ENCODE data around the gene C19orf25. TPM values are rescaled to one million over a fixed set of nuclear protein-coding genes. Genes with fewer than 3 reads are reported as not detected.

Gene C19orf25
- total and polyA plus RNA-seq, 2 of the 13 experiments (the other 11 are each of a cell fraction or from before 2014, with no cell fraction given), result 14.2 to 32.4 TPM

GRCh38 chr19:1503089-1503924 is 24.3 kb upstream of the C19orf25 start (continued):
- TF ChIP-seq ZNF556 (CRISPR knock-in tag; IDR thresholded peaks at IDR 0.05; ENCODE audit: borderline replicate concordance) (no peak), GTF3A (CRISPR knock-in tag; conservative IDR thresholded peaks at IDR 0.05) (no peak), NCOA1 (CRISPR knock-in tag; IDR thresholded peaks at IDR 0.05) (0 out of 2 replicates have a peak, but pooled peaks have one; percentile 39), NFIC (IDR thresholded peaks at IDR 0.05; ENCODE audit: low read length) (no peak), FOXC1 (CRISPR knock-in tag; IDR thresholded peaks at IDR 0.05; ENCODE audit: borderline replicate concordance) (peak; percentile 36; the same call in 1 of the 2 replicates), ZNF30 (CRISPR knock-in tag; IDR thresholded peaks at IDR 0.05) (peak; percentile 72; the same call in 1 of the 2 replicates), TBX2 (CRISPR knock-in tag; IDR thresholded peaks at IDR 0.05; ENCODE audit: borderline replicate concordance) (peak; percentile 40; the same call in 1 of the 2 replicates), TMF1 (CRISPR knock-in tag; IDR thresholded peaks at IDR 0.05; ENCODE audit: low read depth) (no peak), AGO1 (IDR thresholded peaks at IDR 0.05; ENCODE audit: low read depth, low read length, poor library complexity, severe bottlenecking) (peak; percentile 73), YEATS4 (CRISPR knock-in tag; IDR thresholded peaks at IDR 0.05; ENCODE audit: borderline replicate concordance) (peak; percentile 61), ZNF879 (CRISPR knock-in tag; IDR thresholded peaks at IDR 0.05) (no peak), ATF7-NPFF (CRISPR knock-in tag; IDR thresholded peaks at IDR 0.05; ENCODE audit: low read depth) (no peak), THAP11 (CRISPR knock-in tag; IDR thresholded peaks at IDR 0.05) (no peak)
- TF ChIP-seq, protein P1, sequence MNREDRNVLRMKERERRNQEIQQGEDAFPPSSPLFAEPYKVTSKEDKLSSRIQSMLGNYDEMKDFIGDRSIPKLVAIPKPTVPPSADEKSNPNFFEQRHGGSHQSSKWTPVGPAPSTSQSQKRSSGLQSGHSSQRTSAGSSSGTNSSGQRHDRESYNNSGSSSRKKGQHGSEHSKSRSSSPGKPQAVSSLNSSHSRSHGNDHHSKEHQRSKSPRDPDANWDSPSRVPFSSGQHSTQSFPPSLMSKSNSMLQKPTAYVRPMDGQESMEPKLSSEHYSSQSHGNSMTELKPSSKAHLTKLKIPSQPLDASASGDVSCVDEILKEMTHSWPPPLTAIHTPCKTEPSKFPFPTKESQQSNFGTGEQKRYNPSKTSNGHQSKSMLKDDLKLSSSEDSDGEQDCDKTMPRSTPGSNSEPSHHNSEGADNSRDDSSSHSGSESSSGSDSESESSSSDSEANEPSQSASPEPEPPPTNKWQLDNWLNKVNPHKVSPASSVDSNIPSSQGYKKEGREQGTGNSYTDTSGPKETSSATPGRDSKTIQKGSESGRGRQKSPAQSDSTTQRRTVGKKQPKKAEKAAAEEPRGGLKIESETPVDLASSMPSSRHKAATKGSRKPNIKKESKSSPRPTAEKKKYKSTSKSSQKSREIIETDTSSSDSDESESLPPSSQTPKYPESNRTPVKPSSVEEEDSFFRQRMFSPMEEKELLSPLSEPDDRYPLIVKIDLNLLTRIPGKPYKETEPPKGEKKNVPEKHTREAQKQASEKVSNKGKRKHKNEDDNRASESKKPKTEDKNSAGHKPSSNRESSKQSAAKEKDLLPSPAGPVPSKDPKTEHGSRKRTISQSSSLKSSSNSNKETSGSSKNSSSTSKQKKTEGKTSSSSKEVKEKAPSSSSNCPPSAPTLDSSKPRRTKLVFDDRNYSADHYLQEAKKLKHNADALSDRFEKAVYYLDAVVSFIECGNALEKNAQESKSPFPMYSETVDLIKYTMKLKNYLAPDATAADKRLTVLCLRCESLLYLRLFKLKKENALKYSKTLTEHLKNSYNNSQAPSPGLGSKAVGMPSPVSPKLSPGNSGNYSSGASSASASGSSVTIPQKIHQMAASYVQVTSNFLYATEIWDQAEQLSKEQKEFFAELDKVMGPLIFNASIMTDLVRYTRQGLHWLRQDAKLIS (CRISPR knock-in tag; IDR thresholded peaks at IDR 0.05), result no peak
- TF ChIP-seq, protein P2, sequence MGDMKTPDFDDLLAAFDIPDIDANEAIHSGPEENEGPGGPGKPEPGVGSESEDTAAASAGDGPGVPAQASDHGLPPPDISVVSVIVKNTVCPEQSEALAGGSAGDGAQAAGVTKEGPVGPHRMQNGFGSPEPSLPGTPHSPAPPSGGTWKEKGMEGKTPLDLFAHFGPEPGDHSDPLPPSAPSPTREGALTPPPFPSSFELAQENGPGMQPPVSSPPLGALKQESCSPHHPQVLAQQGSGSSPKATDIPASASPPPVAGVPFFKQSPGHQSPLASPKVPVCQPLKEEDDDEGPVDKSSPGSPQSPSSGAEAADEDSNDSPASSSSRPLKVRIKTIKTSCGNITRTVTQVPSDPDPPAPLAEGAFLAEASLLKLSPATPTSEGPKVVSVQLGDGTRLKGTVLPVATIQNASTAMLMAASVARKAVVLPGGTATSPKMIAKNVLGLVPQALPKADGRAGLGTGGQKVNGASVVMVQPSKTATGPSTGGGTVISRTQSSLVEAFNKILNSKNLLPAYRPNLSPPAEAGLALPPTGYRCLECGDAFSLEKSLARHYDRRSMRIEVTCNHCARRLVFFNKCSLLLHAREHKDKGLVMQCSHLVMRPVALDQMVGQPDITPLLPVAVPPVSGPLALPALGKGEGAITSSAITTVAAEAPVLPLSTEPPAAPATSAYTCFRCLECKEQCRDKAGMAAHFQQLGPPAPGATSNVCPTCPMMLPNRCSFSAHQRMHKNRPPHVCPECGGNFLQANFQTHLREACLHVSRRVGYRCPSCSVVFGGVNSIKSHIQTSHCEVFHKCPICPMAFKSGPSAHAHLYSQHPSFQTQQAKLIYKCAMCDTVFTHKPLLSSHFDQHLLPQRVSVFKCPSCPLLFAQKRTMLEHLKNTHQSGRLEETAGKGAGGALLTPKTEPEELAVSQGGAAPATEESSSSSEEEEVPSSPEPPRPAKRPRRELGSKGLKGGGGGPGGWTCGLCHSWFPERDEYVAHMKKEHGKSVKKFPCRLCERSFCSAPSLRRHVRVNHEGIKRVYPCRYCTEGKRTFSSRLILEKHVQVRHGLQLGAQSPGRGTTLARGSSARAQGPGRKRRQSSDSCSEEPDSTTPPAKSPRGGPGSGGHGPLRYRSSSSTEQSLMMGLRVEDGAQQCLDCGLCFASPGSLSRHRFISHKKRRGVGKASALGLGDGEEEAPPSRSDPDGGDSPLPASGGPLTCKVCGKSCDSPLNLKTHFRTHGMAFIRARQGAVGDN (CRISPR knock-in tag; IDR thresholded peaks at IDR 0.05), result peak; percentile 86
- TF ChIP-seq, protein P3, sequence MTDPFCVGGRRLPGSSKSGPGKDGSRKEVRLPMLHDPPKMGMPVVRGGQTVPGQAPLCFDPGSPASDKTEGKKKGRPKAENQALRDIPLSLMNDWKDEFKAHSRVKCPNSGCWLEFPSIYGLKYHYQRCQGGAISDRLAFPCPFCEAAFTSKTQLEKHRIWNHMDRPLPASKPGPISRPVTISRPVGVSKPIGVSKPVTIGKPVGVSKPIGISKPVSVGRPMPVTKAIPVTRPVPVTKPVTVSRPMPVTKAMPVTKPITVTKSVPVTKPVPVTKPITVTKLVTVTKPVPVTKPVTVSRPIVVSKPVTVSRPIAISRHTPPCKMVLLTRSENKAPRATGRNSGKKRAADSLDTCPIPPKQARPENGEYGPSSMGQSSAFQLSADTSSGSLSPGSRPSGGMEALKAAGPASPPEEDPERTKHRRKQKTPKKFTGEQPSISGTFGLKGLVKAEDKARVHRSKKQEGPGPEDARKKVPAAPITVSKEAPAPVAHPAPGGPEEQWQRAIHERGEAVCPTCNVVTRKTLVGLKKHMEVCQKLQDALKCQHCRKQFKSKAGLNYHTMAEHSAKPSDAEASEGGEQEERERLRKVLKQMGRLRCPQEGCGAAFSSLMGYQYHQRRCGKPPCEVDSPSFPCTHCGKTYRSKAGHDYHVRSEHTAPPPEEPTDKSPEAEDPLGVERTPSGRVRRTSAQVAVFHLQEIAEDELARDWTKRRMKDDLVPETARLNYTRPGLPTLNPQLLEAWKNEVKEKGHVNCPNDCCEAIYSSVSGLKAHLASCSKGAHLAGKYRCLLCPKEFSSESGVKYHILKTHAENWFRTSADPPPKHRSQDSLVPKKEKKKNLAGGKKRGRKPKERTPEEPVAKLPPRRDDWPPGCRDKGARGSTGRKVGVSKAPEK (CRISPR knock-in tag; IDR thresholded peaks at IDR 0.05; ENCODE audit: borderline replicate concordance), result no peak
